OCI-LY7 (cell line): ENCODE results near the gene SLC17A7.

ENCODE experiments used
- CTCF ChIP-seq: fragments of 200-600 bp; sonication (generic); conservative IDR thresholded peaks from 2 replicates; pipeline ENCODE4 v1.5.1; 2014; ENCODE audit warnings: mild to moderate bottlenecking, antibody characterized with exemption, low read length, moderate library complexity, mixed read lengths
- EZH2phosphoT487 ChIP-seq: fragments of 200-600 bp; sonication (generic); IDR thresholded peaks from 2 replicates; pipeline ENCODE4 v1.6.1; 2018; ENCODE audit warnings: low read depth, borderline replicate concordance, mild to moderate bottlenecking, mixed run types, antibody characterized with exemption, low read length, moderate library complexity, mixed read lengths

- TF ChIP-seq CTCF (no peak), EZH2phosphoT487 (no peak)
Measured at GRCh38 chr19:49488863-49489537, 47.7 kb upstream of the SLC17A7 start.
